ENCODE measurements around the gene APMAP. TPM values are rescaled to one million over a fixed set of nuclear protein-coding genes. Genes with fewer than 3 reads are reported as not detected.

Gene APMAP
- total and polyA plus RNA-seq, 10 of the 15 experiments (the other 5 are each of a cell fraction or from before 2014, with no cell fraction given) = 12.1 to 60.2 (median 32.7) TPM

DNA sequence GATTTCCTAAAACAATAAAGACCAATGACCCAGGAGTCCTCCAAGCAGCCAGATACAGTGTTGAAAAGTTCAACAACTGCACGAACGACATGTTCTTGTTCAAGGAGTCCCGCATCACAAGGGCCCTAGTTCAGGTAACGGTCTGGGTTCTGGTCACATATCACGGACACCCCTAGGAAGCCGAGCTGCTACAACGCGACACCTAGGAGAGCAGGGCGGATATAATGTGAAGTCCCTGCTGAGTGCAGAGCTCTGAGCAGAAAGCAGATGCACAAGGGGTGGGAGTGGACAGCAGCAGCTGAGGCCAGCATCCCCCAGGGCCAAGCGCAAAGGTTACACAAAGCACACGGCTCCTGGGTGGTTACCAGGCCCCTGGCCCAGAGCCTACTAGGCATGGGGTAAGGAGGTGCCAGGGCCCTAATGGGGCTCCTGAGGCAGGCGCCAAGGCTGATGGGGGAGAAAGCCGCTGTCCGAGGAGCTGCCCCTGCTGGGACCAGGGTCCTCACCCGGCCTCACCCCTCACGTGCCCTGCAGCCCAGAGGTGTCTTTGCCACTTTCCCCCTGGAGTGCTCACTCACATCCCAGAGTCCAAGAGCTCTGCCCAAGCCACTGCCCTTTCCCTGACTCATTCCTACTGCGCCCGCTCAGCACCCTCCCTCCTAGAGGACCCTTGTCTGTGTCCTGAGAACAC lies 35.1 kb downstream of the APMAP start (continued):
- TF ChIP-seq NBN (IDR thresholded peaks at IDR 0.05) = no peak
- TF ChIP-seq, protein P1, sequence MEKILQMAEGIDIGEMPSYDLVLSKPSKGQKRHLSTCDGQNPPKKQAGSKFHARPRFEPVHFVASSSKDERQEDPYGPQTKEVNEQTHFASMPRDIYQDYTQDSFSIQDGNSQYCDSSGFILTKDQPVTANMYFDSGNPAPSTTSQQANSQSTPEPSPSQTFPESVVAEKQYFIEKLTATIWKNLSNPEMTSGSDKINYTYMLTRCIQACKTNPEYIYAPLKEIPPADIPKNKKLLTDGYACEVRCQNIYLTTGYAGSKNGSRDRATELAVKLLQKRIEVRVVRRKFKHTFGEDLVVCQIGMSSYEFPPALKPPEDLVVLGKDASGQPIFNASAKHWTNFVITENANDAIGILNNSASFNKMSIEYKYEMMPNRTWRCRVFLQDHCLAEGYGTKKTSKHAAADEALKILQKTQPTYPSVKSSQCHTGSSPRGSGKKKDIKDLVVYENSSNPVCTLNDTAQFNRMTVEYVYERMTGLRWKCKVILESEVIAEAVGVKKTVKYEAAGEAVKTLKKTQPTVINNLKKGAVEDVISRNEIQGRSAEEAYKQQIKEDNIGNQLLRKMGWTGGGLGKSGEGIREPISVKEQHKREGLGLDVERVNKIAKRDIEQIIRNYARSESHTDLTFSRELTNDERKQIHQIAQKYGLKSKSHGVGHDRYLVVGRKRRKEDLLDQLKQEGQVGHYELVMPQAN (conservative IDR thresholded peaks at IDR 0.05) = no peak
- no peak for TF ChIP-seq PBX3 (IDR thresholded peaks at IDR 0.05; ENCODE audit: insufficient replicate concordance, low read depth, low read length)
- no peak for TF ChIP-seq MEF2A (IDR thresholded peaks at IDR 0.05; ENCODE audit: insufficient read depth, low read depth, low read length)
- TF ChIP-seq, protein P2, sequence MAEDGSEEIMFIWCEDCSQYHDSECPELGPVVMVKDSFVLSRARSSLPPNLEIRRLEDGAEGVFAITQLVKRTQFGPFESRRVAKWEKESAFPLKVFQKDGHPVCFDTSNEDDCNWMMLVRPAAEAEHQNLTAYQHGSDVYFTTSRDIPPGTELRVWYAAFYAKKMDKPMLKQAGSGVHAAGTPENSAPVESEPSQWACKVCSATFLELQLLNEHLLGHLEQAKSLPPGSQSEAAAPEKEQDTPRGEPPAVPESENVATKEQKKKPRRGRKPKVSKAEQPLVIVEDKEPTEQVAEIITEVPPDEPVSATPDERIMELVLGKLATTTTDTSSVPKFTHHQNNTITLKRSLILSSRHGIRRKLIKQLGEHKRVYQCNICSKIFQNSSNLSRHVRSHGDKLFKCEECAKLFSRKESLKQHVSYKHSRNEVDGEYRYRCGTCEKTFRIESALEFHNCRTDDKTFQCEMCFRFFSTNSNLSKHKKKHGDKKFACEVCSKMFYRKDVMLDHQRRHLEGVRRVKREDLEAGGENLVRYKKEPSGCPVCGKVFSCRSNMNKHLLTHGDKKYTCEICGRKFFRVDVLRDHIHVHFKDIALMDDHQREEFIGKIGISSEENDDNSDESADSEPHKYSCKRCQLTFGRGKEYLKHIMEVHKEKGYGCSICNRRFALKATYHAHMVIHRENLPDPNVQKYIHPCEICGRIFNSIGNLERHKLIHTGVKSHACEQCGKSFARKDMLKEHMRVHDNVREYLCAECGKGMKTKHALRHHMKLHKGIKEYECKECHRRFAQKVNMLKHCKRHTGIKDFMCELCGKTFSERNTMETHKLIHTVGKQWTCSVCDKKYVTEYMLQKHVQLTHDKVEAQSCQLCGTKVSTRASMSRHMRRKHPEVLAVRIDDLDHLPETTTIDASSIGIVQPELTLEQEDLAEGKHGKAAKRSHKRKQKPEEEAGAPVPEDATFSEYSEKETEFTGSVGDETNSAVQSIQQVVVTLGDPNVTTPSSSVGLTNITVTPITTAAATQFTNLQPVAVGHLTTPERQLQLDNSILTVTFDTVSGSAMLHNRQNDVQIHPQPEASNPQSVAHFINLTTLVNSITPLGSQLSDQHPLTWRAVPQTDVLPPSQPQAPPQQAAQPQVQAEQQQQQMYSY (CRISPR knock-in tag; IDR thresholded peaks at IDR 0.05) = no peak
- TF ChIP-seq BHLHE40 (IDR thresholded peaks at IDR 0.05; ENCODE audit: borderline replicate concordance in 1 of 2, low read depth in 2 of 2, low read length in 1 of 2) = no peak
- no peak for TF ChIP-seq RELA (IDR thresholded peaks at IDR 0.05; ENCODE audit: borderline replicate concordance, partially characterized antibody)
- no peak for TF ChIP-seq MTA3 (IDR thresholded peaks at IDR 0.05; ENCODE audit: borderline replicate concordance, low read length)
- no peak for TF ChIP-seq GABPA (IDR thresholded peaks at IDR 0.05; ENCODE audit: low read depth)
- TF ChIP-seq CUX1 (IDR thresholded peaks at IDR 0.05; ENCODE audit: insufficient replicate concordance, low read depth, low read length) = no peak
- no peak for TF ChIP-seq PML (IDR thresholded peaks at IDR 0.05; ENCODE audit: low read length)
